Mammary epithelial cell (primary cell): ENCODE measurements around the gene ISCU.

Source experiments
- EZH2 ChIP-seq: IDR thresholded peaks from 2 replicates; pipeline ENCODE4 v1.6.1; 2012; ENCODE audit warnings: low read length, inconsistent platforms, borderline replicate concordance
- TF ChIP-seq, protein P1 (sequence below), 2 donors: IDR thresholded peaks in 1 of 2; conservative IDR thresholded peaks in 1 of 2; 2 replicates each; pipeline ENCODE4 v1.5.1; 2011 to 2012; ENCODE audit warnings: inconsistent platforms in 2 of 2, low read length in 2 of 2, mild to moderate bottlenecking in 2 of 2, control low read depth in 1 of 2, low read depth in 1 of 2; ENCODE audit not compliant: insufficient read depth in 1 of 2; ENCODE audit errors: extremely low read depth in 1 of 2

DNA sequence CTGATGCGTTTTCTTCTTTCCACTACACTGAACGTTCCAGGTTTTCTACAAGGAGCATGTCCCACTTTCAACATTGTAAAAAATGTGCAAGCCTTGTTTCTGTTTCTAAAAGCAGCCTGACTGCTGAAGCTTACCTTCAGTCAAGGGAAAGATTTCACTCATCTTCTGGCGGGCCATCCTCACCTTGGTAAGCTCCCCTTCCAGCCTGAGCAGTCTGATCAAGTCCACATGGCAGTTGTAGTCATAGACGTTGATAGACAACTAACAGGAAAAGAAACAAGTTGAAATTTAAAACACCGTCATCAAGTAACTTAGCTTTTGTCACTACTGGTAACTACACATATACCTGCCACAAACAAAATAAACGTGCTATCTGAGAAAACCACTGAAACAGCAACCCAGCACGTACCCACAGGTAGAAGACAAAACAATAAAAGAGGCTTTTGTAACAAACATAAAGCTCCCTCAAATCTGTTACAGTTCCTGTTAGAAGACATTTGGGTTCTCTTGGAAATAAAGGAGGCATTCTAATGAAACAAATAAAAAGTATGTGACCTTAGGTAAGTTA is 13.4 kb upstream of the ISCU start:
- TF ChIP-seq EZH2, result no peak
- TF ChIP-seq, protein P1, sequence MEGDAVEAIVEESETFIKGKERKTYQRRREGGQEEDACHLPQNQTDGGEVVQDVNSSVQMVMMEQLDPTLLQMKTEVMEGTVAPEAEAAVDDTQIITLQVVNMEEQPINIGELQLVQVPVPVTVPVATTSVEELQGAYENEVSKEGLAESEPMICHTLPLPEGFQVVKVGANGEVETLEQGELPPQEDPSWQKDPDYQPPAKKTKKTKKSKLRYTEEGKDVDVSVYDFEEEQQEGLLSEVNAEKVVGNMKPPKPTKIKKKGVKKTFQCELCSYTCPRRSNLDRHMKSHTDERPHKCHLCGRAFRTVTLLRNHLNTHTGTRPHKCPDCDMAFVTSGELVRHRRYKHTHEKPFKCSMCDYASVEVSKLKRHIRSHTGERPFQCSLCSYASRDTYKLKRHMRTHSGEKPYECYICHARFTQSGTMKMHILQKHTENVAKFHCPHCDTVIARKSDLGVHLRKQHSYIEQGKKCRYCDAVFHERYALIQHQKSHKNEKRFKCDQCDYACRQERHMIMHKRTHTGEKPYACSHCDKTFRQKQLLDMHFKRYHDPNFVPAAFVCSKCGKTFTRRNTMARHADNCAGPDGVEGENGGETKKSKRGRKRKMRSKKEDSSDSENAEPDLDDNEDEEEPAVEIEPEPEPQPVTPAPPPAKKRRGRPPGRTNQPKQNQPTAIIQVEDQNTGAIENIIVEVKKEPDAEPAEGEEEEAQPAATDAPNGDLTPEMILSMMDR (conservative IDR thresholded peaks at IDR 0.05 in 1 of 2, IDR thresholded peaks at IDR 0.05 in 1 of 2; ENCODE audit: extremely low read depth in 1 of 2, insufficient read depth in 1 of 2, low read depth in 1 of 2, low read length in 2 of 2), result no peak
